MCF 10A (cell line): ENCODE results near the gene CDKN1C. TPM values are rescaled to one million over a fixed set of nuclear protein-coding genes. Genes with fewer than 3 reads are reported as not detected.

Source experiments
- BruUV-seq: library from RNA; stranded (reverse); fragments of 400-500 nt; replicated peaks from 2 replicates; lab custom pipeline; 2021; lab: Mats Ljungman, UMichigan
- CTCF ChIA-PET: fragments of 300-600 bp; sonication (Branson Sonifier 250); formaldehyde crosslinking; extraction: SDS; loops from one replicate; lab custom pipeline; 2021; ENCODE audit warnings: antibody characterized with exemption, inconsistent platforms; lab: Yijun Ruan, JAX
- POLR2A ChIA-PET: fragments of 300-600, 350-650 bp; sonication (Branson Sonifier 250); formaldehyde crosslinking; extraction: SDS; loops from one replicate; lab custom pipeline; 2020; ENCODE audit warnings: antibody characterized with exemption, inconsistent platforms; lab: Yijun Ruan, JAX
- DNase-seq: peaks from one replicate; pipeline ENCODE4 v3.0.0-alpha.2; 2018; ENCODE audit not compliant: unreplicated experiment
- H3K27ac Mint-ChIP-seq: one replicate; pipeline ENCODE4 v1.8.0; 2022; ENCODE audit warnings: mild to moderate bottlenecking, low read depth, mixed read lengths; ENCODE audit not compliant: unreplicated experiment
- H3K27me3 Mint-ChIP-seq: one replicate; pipeline ENCODE4 v1.8.0; 2022; ENCODE audit warnings: mixed read lengths; ENCODE audit not compliant: insufficient read depth, unreplicated experiment
- H3K36me3 Mint-ChIP-seq: one replicate; pipeline ENCODE4 v1.8.0; 2022; ENCODE audit warnings: mild to moderate bottlenecking, moderate library complexity, mixed read lengths; ENCODE audit not compliant: insufficient read depth, unreplicated experiment
- H3K4me1 Mint-ChIP-seq: one replicate; pipeline ENCODE4 v1.8.0; 2022; ENCODE audit warnings: mixed read lengths; ENCODE audit not compliant: insufficient read depth, unreplicated experiment
- H3K4me3 Mint-ChIP-seq: one replicate; pipeline ENCODE4 v1.8.0; 2022; ENCODE audit warnings: mild to moderate bottlenecking, moderate library complexity, mixed read lengths; ENCODE audit not compliant: unreplicated experiment
- H3K9me3 Mint-ChIP-seq: one replicate; pipeline ENCODE4 v1.8.0; 2022; ENCODE audit warnings: mixed read lengths; ENCODE audit not compliant: unreplicated experiment
- CTCF ChIP-seq: fragments of 200-600 bp; IDR thresholded peaks from one replicate; pipeline ENCODE4 v1.8.0; 2022; ENCODE audit warnings: antibody characterized with exemption, mild to moderate bottlenecking; ENCODE audit not compliant: unreplicated experiment
- intact Hi-C: fragments of 100-400 bp; cut with micrococcal nuclease; formaldehyde crosslinking; loops from 2 replicates; pipeline ENCODE4 v1.14.1; 2022
- total RNA-seq: library from RNA; stranded (reverse); gene quantifications from 2 replicates; pipeline ENCODE4 v1.2.3, GENCODE V29; 2022

Gene CDKN1C
- total RNA-seq, 1 experiment from 2014 or later = 6.9 TPM

GRCh38 chr11:2839395-2839943 is 46.1 kb downstream of the CDKN1C start:
- Mint-ChIP-seq H3K27ac (no peak overlapping the region), H3K9me3 (no peaks in the 10 kb centered on the region), H3K4me1 (peaks cover 27% of the 10 kb centered on the region), H3K36me3 (no peaks in the 10 kb centered on the region), H3K4me3 (no peak overlapping the region), H3K27me3 (no peaks in the 10 kb centered on the region)
- BruUV-seq = no TSS peak
- intact Hi-C loops = no loop called here
- POLR2A ChIA-PET = no interaction called here
- CTCF ChIA-PET = interaction anchor here (0.7 kb wide), 1 partner anchor 9 kb away, joined by 3 read pairs; no protein-coding TSS in a partner anchor
- TF ChIP-seq CTCF = no peak
- DNase-seq = no peak

GRCh38 chr11:2838676-2839294 is 46.8 kb downstream of the CDKN1C start:
- no peak for DNase-seq
- Mint-ChIP-seq H3K27ac (no peak overlapping the region), H3K27me3 (no peaks in the 10 kb centered on the region), H3K9me3 (no peaks in the 10 kb centered on the region), H3K36me3 (no peaks in the 10 kb centered on the region), H3K4me1 (peaks cover 24% of the 10 kb centered on the region), H3K4me3 (no peak overlapping the region)
- ChIA-PET POLR2A (no interaction called here), CTCF (interaction anchor here (0.7 kb wide), 1 partner anchor 10 kb away, joined by 3 read pairs; no protein-coding TSS in a partner anchor)
- intact Hi-C loops = no loop called here
- no TSS peak for BruUV-seq
- no peak for TF ChIP-seq CTCF

GRCh38 chr11:2838091-2838490 is 47.5 kb downstream of the CDKN1C start:
- no peak for TF ChIP-seq CTCF
- Mint-ChIP-seq H3K4me1 (peaks cover 22% of the 10 kb centered on the region), H3K27ac (no peak overlapping the region), H3K27me3 (no peaks in the 10 kb centered on the region), H3K36me3 (no peaks in the 10 kb centered on the region), H3K4me3 (no peak overlapping the region), H3K9me3 (no peaks in the 10 kb centered on the region)
- DNase-seq = no peak
- CTCF ChIA-PET = no interaction called here
- POLR2A ChIA-PET = no interaction called here
- intact Hi-C loops = no loop called here
- BruUV-seq = no TSS peak

GRCh38 chr11:2837651-2838050 is 47.9 kb downstream of the CDKN1C start:
- ChIA-PET POLR2A (no interaction called here), CTCF (no interaction called here)
- intact Hi-C loops = no loop called here
- no peak for TF ChIP-seq CTCF
- no peak for DNase-seq
- H3K4me3 Mint-ChIP-seq = no peak overlapping the region
- peaks cover 22% of the 10 kb centered on the region for H3K4me1 Mint-ChIP-seq
- no peaks in the 10 kb centered on the region for H3K27me3 Mint-ChIP-seq
- no peaks in the 10 kb centered on the region for H3K9me3 Mint-ChIP-seq
- BruUV-seq = no TSS peak
- no peaks in the 10 kb centered on the region for H3K36me3 Mint-ChIP-seq
- no peak overlapping the region for H3K27ac Mint-ChIP-seq
